ENCODE results near the gene SLC38A5. TPM values are rescaled to one million over a fixed set of nuclear protein-coding genes. Genes with fewer than 3 reads are reported as not detected.

SLC38A5 gene
- total and polyA plus RNA-seq, 2 experiments from 2014 or later: 20.7 to 47.7 TPM

DNA sequence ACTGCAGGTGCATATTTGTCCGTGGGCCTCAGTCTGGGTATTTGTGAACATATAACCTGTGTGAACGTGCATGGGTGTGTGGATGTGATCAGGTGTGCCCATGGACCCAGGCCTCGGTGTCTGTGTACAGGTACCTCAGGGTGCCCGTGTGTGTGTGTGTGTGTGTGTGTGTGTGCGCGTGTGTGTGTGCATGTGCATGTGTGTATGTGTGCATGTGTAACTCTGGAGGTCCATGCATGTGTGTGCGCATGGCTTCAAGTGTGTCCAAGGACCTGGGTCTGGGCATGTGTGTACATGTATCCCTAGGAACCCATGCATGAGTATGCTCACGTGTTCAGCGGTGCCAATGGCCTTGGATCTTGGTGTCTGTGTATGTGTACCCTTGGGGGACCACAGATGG lies 21.7 kb upstream of the SLC38A5 start (continued):
- TF ChIP-seq ZNF462 (CRISPR knock-in tag; IDR thresholded peaks at IDR 0.05) (no peak), JUNB (IDR thresholded peaks at IDR 0.05; ENCODE audit: unreplicated experiment) (no peak), CREB1 (CRISPR knock-in tag; IDR thresholded peaks at IDR 0.05; ENCODE audit: low read depth) (no peak), STAT1 (IDR thresholded peaks at IDR 0.05; ENCODE audit: unreplicated experiment) (no peak), CTCF (conservative IDR thresholded peaks at IDR 0.05; ENCODE audit: low read depth in 2 of 2) (no peak), EZH2phosphoT487 (IDR thresholded peaks at IDR 0.05; ENCODE audit: unreplicated experiment) (no peak), POLR2AphosphoS5 (IDR thresholded peaks at IDR 0.05; ENCODE audit: low read depth) (no peak), ZNF331 (CRISPR knock-in tag; IDR thresholded peaks at IDR 0.05; ENCODE audit: low read depth) (no peak)
- TF ChIP-seq, protein P1, sequence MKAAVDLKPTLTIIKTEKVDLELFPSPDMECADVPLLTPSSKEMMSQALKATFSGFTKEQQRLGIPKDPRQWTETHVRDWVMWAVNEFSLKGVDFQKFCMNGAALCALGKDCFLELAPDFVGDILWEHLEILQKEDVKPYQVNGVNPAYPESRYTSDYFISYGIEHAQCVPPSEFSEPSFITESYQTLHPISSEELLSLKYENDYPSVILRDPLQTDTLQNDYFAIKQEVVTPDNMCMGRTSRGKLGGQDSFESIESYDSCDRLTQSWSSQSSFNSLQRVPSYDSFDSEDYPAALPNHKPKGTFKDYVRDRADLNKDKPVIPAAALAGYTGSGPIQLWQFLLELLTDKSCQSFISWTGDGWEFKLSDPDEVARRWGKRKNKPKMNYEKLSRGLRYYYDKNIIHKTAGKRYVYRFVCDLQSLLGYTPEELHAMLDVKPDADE (IDR thresholded peaks at IDR 0.05): no peak
